ENCODE results near the gene CACNA1E.

The CACNA1E gene

GRCh38 chr1:181483285-181484195 lies at the start of gene CACNA1E:
Gene CACNA1E, plus strand, starts transcription at chr1:181483517. Its CDS starts 228 bp downstream, at chr1:181483745.
- no peak for DNase-seq

DNA sequence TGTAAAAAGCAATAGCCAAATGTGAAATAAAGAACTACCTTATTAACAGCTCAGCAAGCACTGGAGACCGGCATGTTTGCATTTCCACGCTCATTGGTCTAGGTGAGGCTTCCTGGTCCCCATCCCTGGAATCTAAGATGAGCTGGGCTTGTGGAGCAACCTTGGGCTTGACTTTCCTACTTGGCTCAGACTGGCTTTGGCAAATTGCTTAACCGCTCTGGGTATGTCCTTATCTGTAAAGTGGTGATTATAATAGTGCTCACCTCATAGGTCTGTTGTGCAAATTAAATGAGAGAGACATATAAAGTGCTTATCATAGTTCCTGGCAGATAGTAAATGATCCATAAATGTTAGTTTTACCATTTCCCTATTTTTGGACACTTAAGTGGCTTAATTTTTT lies 49.4 kb upstream of the CACNA1E start:
- DNase-seq: no peak

GRCh38 chr1:181438013-181438412 lies 45.3 kb upstream of the CACNA1E start:
- DNase-seq: no peak

DNA sequence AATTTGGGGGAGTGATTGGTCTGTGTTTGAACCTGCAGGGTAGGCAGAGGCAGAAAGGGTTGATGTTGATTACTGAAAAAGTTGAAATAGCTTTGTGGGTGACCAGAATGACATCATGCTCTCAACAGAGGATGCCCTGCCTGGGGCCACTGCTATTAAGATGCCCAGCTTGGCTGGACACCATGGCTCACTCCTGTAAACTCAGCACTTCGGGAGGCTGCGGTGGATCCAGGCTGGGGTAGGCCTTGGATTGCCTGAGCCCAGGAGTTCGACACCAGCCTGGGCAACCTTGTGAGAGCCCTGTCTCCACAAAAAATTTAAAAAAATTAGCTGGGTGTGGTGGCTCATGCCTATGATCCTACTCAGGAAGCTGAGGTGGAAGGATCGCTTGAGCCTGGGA lies 42.8 kb upstream of the CACNA1E start:
- DNase-seq: no peak

DNA sequence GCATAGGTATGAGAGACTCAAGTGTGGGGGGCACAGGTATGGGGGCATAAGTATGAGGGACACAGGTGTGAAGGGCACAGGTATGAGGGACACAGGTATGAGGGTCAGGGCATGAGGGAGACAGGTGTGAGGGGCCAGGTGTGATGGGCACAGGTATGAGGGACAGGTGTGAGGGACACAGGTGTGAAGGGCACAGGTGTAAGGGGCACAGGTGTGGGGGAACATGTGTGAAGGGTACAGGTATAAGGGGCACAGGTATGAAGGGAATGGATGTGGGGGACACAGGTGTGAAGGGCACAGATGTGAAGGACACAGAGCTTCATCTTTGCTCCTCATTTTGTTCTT lies 41.2 kb upstream of the CACNA1E start:
- DNase-seq: no peak

- no peak for DNase-seq
These were observed 40.0 kb upstream of the CACNA1E start for GRCh38 chr1:181443231-181443853.

GRCh38 chr1:181445436-181445835 lies 37.9 kb upstream of the CACNA1E start:
- DNase-seq: no peak

- DNase-seq: no peak
These were observed 34.9 kb upstream of the CACNA1E start for GRCh38 chr1:181448461-181448860.

DNA sequence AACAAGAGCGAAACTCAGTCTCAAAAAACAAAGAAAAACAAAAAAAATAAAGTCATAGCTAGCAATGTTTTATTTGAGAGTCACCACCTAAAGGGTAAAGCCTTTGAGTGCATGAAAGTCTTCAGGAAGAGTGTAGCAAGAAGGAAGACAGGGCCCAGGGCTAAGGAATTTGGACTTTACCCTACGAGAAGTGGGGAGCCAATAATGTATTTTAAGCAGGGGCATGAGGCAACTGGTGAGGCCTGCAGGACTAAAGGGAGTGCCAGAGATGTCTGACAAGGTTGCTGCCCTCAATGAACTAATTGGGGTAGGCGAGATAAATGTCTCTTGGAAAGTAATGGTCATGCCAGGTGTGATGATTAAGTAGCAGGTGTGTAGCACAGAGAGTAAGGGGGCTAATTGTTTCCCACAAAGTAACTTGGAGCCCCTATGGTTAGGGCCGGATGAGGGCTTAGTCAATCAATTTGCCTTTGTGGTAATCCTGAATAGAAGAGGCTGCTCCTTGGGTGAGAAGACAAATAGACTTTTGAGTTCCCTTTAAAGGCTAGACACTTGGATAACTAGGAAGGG lies 31.6 kb upstream of the CACNA1E start:
- DNase-seq: no peak

DNA sequence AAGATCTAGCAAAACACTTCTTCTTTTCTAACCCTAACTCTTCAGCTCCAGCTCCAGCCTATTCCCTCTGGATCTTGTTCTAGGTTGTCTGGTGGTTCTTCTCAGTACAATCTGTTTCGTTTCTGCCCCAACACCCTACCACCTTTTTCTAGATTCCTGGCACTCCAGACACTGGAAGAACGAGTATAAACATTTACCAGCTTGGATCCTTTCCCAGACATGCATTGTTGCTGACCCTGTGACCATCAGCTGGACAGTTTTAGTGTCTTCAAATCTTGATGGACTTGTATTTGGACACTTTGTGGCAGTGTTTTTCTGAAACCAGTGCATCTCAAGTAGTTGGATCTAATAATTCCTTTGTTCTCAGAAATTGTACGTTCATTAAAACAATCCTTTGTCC lies 30.6 kb upstream of the CACNA1E start:
- DNase-seq: no peak

GRCh38 chr1:181453541-181454201 lies 29.6 kb upstream of the CACNA1E start:
- DNase-seq: no peak

DNA sequence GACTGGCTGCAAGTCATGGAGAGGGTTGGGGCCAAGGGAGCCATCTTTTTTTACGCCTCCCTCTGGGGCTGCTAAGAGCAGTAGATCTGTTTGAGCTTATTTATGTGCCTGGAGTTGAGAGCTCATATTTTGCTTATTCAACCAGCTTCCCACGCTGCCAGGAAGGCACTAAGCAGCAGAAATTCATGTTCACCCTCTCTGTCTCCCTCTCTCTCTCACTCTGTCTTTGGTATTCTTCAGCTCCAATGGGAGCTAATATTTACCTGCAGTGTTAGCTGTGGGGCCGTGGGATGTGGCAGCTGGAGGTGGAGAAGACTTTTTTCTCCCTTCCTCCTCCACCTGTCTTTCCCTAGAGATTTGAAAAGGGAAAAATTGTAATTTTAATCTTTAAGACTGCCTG lies 26.8 kb upstream of the CACNA1E start:
- DNase-seq: no peak

DNA sequence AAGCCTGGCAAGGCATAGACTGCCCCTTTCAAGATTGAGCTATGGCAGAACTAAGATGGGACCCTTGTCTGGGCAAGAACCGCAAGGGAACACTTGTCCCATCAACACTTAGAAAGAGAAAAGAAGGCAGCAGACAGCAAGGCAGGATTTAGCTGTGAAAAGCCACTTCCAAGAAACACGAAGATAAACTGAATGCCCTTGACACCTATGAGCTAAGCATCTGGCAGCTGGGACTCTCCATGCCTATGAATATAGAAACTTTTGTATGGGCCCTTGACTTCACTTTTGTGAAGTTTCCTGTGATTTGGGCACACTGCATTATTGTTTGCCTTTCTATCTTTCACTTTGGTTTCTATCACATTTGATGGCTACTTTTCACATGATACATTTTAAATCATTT lies 24.9 kb upstream of the CACNA1E start:
- no peak for DNase-seq

DNA sequence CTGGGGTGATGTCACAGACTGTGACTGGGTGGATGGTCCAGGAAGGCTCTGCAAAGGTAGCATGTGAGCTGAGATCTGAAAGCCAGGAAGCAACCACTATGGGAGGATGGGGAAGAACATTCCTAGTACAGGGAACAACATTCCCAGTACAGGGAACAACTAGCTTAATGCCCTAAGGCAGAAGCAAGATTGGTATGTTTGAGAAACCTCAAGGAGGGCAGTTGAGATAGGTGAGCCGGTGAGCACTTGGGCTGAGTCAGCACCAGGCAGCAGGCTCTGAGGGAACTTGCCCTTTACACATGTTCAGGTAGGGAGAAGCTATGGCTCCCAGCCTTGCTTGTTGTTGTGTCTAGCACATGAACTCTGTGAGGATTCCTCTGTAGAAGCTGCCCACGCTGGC lies 24.2 kb upstream of the CACNA1E start:
- DNase-seq: no peak

- DNase-seq: no peak
These were observed 13.5 kb upstream of the CACNA1E start for GRCh38 chr1:181469829-181470228.

DNA sequence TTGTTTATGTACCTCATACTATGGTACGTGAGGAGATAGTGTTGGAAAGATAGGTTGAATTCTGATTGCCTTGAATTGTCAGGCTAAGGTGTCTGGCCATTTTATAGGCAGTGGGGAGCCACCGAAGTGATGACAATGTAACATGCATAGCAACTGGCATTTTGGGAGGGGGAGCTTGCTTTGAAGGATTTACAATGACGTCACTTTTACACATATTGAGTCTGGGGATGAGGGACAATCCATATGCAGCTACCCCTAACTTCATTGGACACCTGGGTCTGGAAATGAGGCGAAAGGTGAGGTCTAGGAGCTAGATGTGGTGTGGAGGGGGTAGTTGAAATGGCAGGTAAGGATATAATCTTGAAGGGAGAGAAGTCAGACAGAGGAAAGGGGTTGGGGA lies 7.7 kb upstream of the CACNA1E start:
- DNase-seq: no peak

GRCh38 chr1:181476581-181476980 lies 6.7 kb upstream of the CACNA1E start:
- no peak for DNase-seq

- no peak for DNase-seq
These were observed 5.0 kb upstream of the CACNA1E start for GRCh38 chr1:181478306-181478705.

- peak; percentile 21 to 75 for DNase-seq
These were observed 4.1 kb upstream of the CACNA1E start for GRCh38 chr1:181479137-181479745.

GRCh38 chr1:181482001-181482430 lies 1.3 kb upstream of the CACNA1E start:
- no peak for DNase-seq

DNA sequence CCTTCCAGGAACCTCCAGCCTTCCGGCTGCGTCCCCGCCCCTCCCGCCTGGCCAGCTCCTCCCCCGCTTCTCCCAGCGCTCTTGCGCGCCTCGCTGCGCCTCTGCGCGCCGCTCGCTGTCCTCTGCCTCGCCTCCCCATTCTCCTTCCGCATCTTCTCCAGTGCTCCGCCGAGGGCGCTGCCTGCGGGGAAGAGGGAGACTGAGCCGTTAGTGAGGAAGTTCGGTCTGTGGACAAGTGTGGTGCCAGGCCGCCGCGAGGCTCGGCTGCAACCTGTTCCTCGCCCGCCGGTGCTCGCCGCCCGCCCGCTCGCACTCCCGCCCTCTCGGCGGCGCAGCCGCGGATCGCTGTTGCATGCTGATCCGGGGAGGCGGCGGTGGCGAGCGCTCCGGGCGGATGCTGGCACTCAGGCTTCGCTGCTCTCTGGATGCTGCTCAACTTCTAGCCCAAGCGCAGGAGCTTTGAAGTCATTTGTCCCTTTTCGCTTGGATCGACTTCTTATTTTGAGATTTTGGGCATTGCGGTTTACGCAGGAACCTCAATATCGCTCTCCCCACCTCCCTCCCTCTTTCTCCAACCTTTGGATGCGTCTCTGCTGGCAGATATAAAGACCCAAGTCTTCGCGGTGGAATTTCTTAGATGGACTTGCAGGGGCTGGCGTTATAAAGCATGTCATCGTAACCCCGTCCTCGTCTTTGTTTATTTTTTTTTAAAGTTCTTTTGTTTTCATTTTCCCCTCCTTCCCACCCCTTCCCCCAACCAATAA lies 614 bp upstream of the CACNA1E start:
- DNase-seq: no peak

DNA sequence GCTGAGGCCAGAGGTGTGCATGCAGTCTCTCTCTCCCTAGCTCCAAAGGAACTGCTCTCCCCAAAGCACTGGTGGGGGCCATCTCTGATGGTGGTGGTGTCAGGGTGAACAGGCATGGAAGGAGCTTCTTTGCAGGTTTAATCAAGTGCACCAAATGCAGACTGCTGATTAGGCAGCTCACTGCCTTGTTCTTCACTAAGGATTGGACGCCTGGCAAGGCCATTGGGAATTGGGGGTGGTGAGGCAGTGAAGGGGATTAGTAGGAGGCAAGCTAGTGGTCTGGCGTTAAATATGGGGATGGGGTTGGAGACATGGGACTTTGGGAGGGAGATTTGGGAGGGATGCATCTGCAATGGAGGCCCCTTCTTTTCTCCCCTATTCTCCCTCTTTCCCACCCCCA lies 1.5 kb downstream of the CACNA1E start:
- no peak for DNase-seq

All from hippocampal formation (tissue), 2 donors.